ENCODE measurements around the gene PDZD2.

GRCh38 chr5:32123889-32124676, 485.2 kb downstream of the PDZD2 start:
- no peak for TF ChIP-seq CTCF (IDR thresholded peaks at IDR 0.05)
- no peak for TF ChIP-seq POLR2A (IDR thresholded peaks at IDR 0.05)

All from heart left ventricle (tissue), 13 donors.